Choroid plexus epithelial cell (primary cell): Measurements from ENCODE around the gene MMP10.

Source experiments
- DNase-seq: peaks from one replicate; pipeline ENCODE4 v3.0.0-alpha.2; 2010; ENCODE audit warnings: low read depth
- H3K4me3 ChIP-seq: 2 replicates; pipeline ENCODE4 v1.5.1; 2011; ENCODE audit warnings: low read depth, mild to moderate bottlenecking, control low read depth, low read length, moderate library complexity
- CTCF ChIP-seq: conservative IDR thresholded peaks from 2 replicates; pipeline ENCODE4 v1.5.1; 2011; ENCODE audit warnings: low read depth, mild to moderate bottlenecking, control low read depth, inconsistent platforms, low read length, moderate library complexity

Gene MMP10

GRCh38 chr11:102798012-102798746 lies 17.8 kb upstream of the MMP10 start, which contains the start of gene MMP1:
TSS of gene MMP1 (minus strand) at chr11:102798160. CDS start at chr11:102798092, 68 bp downstream.
- TF ChIP-seq CTCF, result no peak
- H3K4me3 ChIP-seq, result no peak within 1 kb of the TSS

GRCh38 chr11:102794382-102794781 lies 14.0 kb upstream of the MMP10 start:
- TF ChIP-seq CTCF, result peak; percentile 63
- DNase-seq, result peak; percentile 47
- no peak overlapping the region for H3K4me3 ChIP-seq

More at GRCh38 chr11:102798012-102798746, 17.8 kb upstream of the MMP10 start, which contains the start of gene MMP1:
- no peak for DNase-seq

- TF ChIP-seq CTCF, result no peak
- DNase-seq, result no peak
- H3K4me3 ChIP-seq, result no peak overlapping the region
Observed at GRCh38 chr11:102793677-102794290, 13.4 kb upstream of the MMP10 start.

GRCh38 chr11:102792604-102793003 lies 12.2 kb upstream of the MMP10 start:
- no peak for DNase-seq
- H3K4me3 ChIP-seq, result no peak overlapping the region
- no peak for TF ChIP-seq CTCF

- TF ChIP-seq CTCF, result no peak
- no peak for DNase-seq
- no peak overlapping the region for H3K4me3 ChIP-seq
Observed at GRCh38 chr11:102791271-102792036, 11.0 kb upstream of the MMP10 start.

GRCh38 chr11:102788334-102788995 lies 8.0 kb upstream of the MMP10 start:
- DNase-seq, result no peak
- no peak overlapping the region for H3K4me3 ChIP-seq
- TF ChIP-seq CTCF, result no peak
